ENCODE data around the gene TDO2. TPM values are rescaled to one million over a fixed set of nuclear protein-coding genes. Genes with fewer than 3 reads are reported as not detected.

TDO2 gene
- total RNA-seq, 2 experiments from 2014 or later, result not detected

GRCh38 chr4:155966171-155966570 is 62.7 kb downstream of the TDO2 start:
- DNase-seq, result no peak
- POLR2A ChIA-PET, result no interaction called here
- H3K4me3 Mint-ChIP-seq, result no peak overlapping the region
- CTCF ChIA-PET, result no interaction called here
- H3K4me1 Mint-ChIP-seq, result peaks cover 4% of the 10 kb centered on the region
- peaks cover 3% of the 10 kb centered on the region for H3K9me3 Mint-ChIP-seq
- H3K27ac Mint-ChIP-seq, result no peak overlapping the region
- H3K27me3 Mint-ChIP-seq, result no peaks in the 10 kb centered on the region
- no peaks in the 10 kb centered on the region for H3K36me3 Mint-ChIP-seq (ENCODE audit: low read depth)

DNA sequence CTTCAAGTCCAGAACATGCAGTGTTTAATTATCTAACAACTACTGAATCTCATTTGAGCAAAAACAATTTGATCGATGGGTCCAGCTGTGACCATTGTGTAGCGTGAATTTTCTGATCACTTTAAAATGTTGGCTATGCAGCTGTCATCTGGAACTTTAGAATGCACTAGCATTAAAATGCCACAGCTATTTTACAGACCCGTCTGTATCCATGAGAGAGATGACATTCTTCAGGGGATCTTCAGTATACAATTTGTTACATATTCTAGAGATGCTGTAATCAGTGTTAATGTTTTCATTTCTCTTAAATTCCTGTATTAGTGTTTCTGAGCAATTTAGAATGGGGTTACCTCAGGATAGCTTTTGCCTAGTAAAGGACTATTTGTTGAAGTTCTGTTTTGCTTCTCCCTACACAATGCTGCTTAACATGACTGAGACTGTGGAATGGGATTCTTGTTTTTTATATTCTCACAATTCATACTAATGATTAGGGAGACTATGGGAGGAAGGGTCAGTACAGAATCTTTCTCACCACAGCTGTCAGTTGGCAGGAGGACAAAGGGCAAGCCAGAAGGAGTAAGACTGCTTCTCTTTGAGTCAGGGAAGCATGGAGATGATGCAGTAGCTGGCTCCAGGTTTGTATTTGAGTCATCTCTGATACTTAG is 63.4 kb downstream of the TDO2 start:
- ChIA-PET POLR2A (no interaction called here), CTCF (no interaction called here)
- no peaks in the 10 kb centered on the region for H3K36me3 Mint-ChIP-seq (ENCODE audit: low read depth)
- H3K9me3 Mint-ChIP-seq, result peaks cover 3% of the 10 kb centered on the region
- H3K4me3 Mint-ChIP-seq, result no peak overlapping the region
- H3K4me1 Mint-ChIP-seq, result peaks cover 4% of the 10 kb centered on the region
- no peaks in the 10 kb centered on the region for H3K27me3 Mint-ChIP-seq
- no peak overlapping the region for H3K27ac Mint-ChIP-seq
- no peak for DNase-seq

Other genes with a start within 250 kb of the TDO2 start
- not detected for gene GUCY1A1, start 236.8 kb upstream of the TDO2 start, total RNA-seq
- under 1 TPM; 0.12 to 0.29 TPM for gene GUCY1B1, start 144.7 kb upstream of the TDO2 start, total RNA-seq
- gene ASIC5, start 37.4 kb upstream of the TDO2 start, total RNA-seq, result not detected
- 1 to 10 TPM; 5.5 to 6.2 TPM for gene CTSO, start 50.2 kb downstream of the TDO2 start, total RNA-seq